Activated CD4-positive, alpha-beta T cell treated with anti-CD3 and anti-CD28 coated beads, Interleukin-2, Interleukin-6, amounts not matched to agents 100 ng/mL and 50 ng/mL, durations not matched to agents 16 hours and 8 hours (primary cell): ENCODE data around the gene DDX1.
"Not testable (repeated sequence)": the region's sequence is repeated elsewhere in the genome, so short reads cannot be mapped to it uniquely, and the experiment has no call there.

Source experiments
- DNase-seq: peaks from one replicate; pipeline ENCODE4 v3.0.0-alpha.2; 2020

Gene DDX1

GRCh38 chr2:15666861-15667808 is 75.5 kb downstream of the DDX1 start:
- DNase-seq: no peak

- no peak for DNase-seq
Observed at GRCh38 chr2:15667809-15668556, 76.3 kb downstream of the DDX1 start.

- DNase-seq: no peak
Observed at GRCh38 chr2:15668611-15669305, 77.1 kb downstream of the DDX1 start.

GRCh38 chr2:15669375-15669910 is 77.8 kb downstream of the DDX1 start:
- no peak for DNase-seq

GRCh38 chr2:15670469-15670868 is 78.8 kb downstream of the DDX1 start:
- DNase-seq: no peak

GRCh38 chr2:15670981-15671380 is 79.3 kb downstream of the DDX1 start:
- DNase-seq: no peak

- DNase-seq: no peak
Observed at GRCh38 chr2:15671409-15671808, 79.7 kb downstream of the DDX1 start.

GRCh38 chr2:15671842-15672815 is 80.5 kb downstream of the DDX1 start:
- DNase-seq: no peak

- DNase-seq: no peak
Observed at GRCh38 chr2:15672961-15673918, 81.6 kb downstream of the DDX1 start.

GRCh38 chr2:15673919-15674636 is 82.4 kb downstream of the DDX1 start:
- no peak for DNase-seq

GRCh38 chr2:15674637-15675455 is 83.2 kb downstream of the DDX1 start:
- DNase-seq: no peak

GRCh38 chr2:15675456-15676195 is 84.0 kb downstream of the DDX1 start:
- no peak for DNase-seq

- DNase-seq: no peak
Observed at GRCh38 chr2:15677141-15677843, 85.6 kb downstream of the DDX1 start.

GRCh38 chr2:15678346-15678745 is 86.7 kb downstream of the DDX1 start:
- no peak for DNase-seq

GRCh38 chr2:15678909-15679308 is 87.2 kb downstream of the DDX1 start:
- DNase-seq: no peak

GRCh38 chr2:15679386-15679924 is 87.8 kb downstream of the DDX1 start:
- DNase-seq: no peak

- not testable (repeated sequence) for DNase-seq
Observed at GRCh38 chr2:15680132-15680531, 88.5 kb downstream of the DDX1 start.
